Measurements from ENCODE around the gene UNC5A. TPM values are rescaled to one million over a fixed set of nuclear protein-coding genes. Genes with fewer than 3 reads are reported as not detected.

Gene UNC5A
- total and polyA plus RNA-seq, 9 of the 15 experiments (the other 6 are each of a cell fraction or from before 2014, with no cell fraction given): not detected

GRCh38 chr5:176895831-176896230 lies 85.5 kb downstream of the UNC5A start:
- no peak for DNase-seq (ENCODE audit: extremely low read depth in 1 of 4, low spot score in 3 of 4)
- peak; percentile 53 for ATAC-seq
- in situ Hi-C loops (cut with MboI) (no loop called here), intact Hi-C loops (cut with micrococcal nuclease) (loop anchor here (10.0 kb wide), 1 partner anchor 219 kb away; no protein-coding TSS in a partner anchor)
- Histone ChIP-seq H3K79me2 (ENCODE audit: control insufficient read depth, insufficient read depth, low read length) (no peaks in the 10 kb centered on the region), H3K4me3 (no peak overlapping the region), H3K9me3 (replicated peaks; ENCODE audit: control insufficient read depth, insufficient read depth, low read depth, low read length) (no peaks in the 10 kb centered on the region), H3K27ac (ENCODE audit: extremely low read depth, low read depth, low read length) (no peak overlapping the region), H3K27me3 (ENCODE audit: control insufficient read depth in 2 of 2, insufficient read depth in 2 of 2, low read length in 2 of 2) (peaks cover 12 to 39% of the 10 kb centered on the region in 2 experiments; a peak in 4 of 5 replicates), H3K4me2 (ENCODE audit: insufficient read depth, low read length) (no peak overlapping the region), H3K4me1 (replicated peaks in 1 of 2; ENCODE audit: control insufficient read depth in 2 of 2, insufficient read depth in 2 of 2, low read length in 2 of 2) (no peaks in the 10 kb centered on the region), H3K9me1 (ENCODE audit: control insufficient read depth, insufficient read depth, low read length) (no peaks in the 10 kb centered on the region), H2AFZ (ENCODE audit: low read depth, low read length) (no peak overlapping the region), H3K9ac (ENCODE audit: insufficient read depth in 1 of 2, low read depth in 2 of 2, low read length in 2 of 2) (no peak overlapping the region), H3K36me3 (ENCODE audit: control insufficient read depth, insufficient read depth, low read length) (no peaks in the 10 kb centered on the region), H4K20me1 (replicated peaks; ENCODE audit: control insufficient read depth, insufficient read depth, low read length) (no peaks in the 10 kb centered on the region)
- 26% methylated on average over 4 of the region's 4 CpGs for WGBS (ENCODE audit: insufficient coverage, low coverage, missing lambda C conversion rate)
- FAIRE-seq: no peak
- CTCF ChIA-PET (ENCODE audit: low intra/inter-chr PET ratio): no interaction called here
- TF ChIP-seq RAD21 (CRISPR knock-in tag; conservative IDR thresholded peaks at IDR 0.05 in 1 of 2, IDR thresholded peaks at IDR 0.05 in 1 of 2): peak in 1 of 2 experiments; percentile 28; a peak in 1 of 4 replicates
- no peak for TF ChIP-seq RBM39 (optimal IDR thresholded peaks at IDR 0.05; ENCODE audit: low read depth, low read length)
- no peak for TF ChIP-seq IRF9 (tag; IDR thresholded peaks at IDR 0.05)
- no peak for TF ChIP-seq ZNF316 (IDR thresholded peaks at IDR 0.05)
- no peak for TF ChIP-seq ZNF239 (CRISPR knock-in tag; IDR thresholded peaks at IDR 0.05)
- 0 out of 6 replicates have a peak, but pooled peaks of 1 of the 3 experiments have one; percentile 12 for TF ChIP-seq CTCF (IDR thresholded peaks at IDR 0.05 in 2 of 3, conservative IDR thresholded peaks at IDR 0.05 in 1 of 3; ENCODE audit: insufficient read depth in 2 of 3, low read depth in 1 of 3, low read length in 3 of 3)
- no TSS peak for BruUV-seq (replicated peaks)
- POLR2A ChIA-PET: no interaction called here
